ENCODE results near the gene SMYD2.

SMYD2 gene

DNA sequence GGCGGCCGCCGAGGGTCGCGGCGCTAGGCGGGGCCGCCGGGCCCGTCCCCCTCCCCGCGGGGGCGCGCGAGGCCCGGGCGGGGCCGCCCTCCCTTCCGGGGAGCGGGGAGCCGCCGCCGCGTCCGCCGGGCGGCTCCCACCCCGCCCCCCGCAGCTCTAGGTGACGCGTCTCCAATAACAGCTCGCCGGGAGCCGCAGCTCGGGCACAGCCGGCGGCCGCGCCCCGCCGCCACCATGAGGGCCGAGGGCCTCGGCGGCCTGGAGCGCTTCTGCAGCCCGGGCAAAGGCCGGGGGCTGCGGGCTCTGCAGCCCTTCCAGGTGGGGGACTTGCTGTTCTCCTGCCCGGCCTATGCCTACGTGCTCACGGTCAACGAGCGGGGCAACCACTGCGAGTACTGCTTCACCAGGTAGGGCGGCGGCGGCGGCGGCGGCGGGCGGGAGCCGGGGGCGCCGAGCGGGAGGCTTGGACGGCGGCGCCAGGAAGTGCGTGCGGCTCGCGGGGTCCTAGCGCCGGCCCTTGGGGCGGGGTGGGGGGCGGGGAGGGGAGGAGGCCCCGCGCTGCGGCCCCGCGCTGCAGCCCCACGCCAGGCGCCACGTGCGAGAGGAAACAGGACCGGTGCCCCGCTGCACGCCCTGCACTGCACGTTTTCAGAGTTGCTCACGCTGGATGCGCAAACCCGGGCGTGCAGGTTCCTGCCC lies at the start of gene SMYD2:
SMYD2 (plus strand) TSS at position 139 of the 699 bp plus-strand sequence; CDS start at position 235, 96 bp downstream.
- DNase-seq = peak; percentile 56 to 97 (median 94)

GRCh38 chr1:214233856-214234634 lies 46.9 kb upstream of the SMYD2 start:
- DNase-seq = peak in 2 of 3 experiments; percentile 71 to 74

DNA sequence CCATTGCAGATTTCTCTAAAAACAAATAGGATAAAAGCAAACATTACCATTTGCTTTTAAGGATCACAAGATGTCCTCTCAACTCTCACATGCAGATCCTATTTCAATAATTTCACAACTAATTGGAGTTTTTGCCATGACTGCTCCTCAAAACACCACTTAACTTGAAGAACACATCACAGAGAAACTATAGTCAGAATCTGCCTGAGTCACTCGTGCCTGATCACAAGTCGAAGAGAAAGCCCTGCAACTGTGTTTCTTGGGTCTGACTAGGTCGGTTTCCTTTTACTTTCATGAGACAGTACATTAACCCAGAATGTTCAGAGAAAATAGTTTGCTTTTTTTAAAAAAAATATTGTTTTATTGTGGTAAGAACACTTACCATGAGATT lies 46.3 kb upstream of the SMYD2 start:
- DNase-seq = peak; percentile 71 to 92 (median 84)

DNA sequence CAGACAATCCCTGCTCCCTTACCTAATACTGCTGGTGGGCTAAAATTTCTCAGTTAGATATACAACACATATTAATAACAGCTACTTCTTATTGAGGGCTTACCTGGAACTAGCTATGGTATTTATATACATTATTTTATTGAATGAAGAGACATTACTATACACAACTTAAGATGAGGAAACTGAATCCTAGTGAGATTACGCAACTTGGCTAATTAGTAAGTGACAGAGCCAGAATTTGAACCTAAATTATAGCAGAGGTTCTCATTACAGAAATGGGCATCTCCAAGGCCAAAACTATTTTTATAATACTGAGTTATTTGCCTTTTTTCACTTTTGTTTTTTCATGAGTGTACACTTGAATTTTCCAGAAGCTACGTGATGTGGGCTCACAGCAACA lies 44.5 kb upstream of the SMYD2 start:
- DNase-seq = no peak

GRCh38 chr1:214241060-214241459 lies 39.9 kb upstream of the SMYD2 start:
- no peak for DNase-seq

DNA sequence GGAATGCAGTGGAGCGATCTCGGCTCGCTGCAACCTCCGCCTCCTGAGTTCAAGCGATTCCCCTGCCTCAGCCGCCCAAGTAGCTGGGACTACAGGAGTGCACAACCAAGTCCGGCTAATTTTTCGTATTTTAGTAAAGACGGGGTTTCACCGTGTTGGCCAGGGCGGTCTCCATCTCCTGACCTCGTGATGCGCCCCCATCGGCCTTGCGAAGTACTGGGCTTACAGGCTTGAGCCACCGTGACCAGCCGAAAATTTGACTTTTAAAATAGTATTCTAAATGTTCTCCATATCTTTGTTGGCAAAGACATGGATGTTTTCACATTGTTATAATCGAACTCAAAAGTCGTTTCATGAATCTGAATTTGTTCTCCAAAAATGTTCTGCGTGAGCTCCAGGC lies 36.7 kb upstream of the SMYD2 start:
- DNase-seq = no peak

DNA sequence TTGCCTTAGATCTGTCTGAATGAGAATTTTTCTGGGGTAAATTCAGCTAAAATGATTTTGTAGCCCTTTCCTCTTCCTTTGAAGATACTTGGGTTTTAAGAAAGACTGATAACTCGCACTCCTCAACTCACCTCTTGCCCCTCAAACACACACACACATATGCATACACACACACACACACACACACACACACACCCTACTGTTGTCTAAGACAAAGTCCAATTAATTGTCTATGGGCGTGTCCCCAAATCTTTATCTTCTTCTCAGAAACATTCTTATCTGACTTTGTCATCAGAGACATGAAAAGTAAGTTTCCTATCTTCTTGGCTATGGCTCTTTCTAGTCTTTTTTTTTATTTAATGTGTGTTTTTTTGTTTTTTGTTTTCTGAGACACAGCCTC lies 36.1 kb upstream of the SMYD2 start:
- no peak for DNase-seq

- DNase-seq = no peak
Measured at GRCh38 chr1:214247501-214248041, 33.4 kb upstream of the SMYD2 start.

DNA sequence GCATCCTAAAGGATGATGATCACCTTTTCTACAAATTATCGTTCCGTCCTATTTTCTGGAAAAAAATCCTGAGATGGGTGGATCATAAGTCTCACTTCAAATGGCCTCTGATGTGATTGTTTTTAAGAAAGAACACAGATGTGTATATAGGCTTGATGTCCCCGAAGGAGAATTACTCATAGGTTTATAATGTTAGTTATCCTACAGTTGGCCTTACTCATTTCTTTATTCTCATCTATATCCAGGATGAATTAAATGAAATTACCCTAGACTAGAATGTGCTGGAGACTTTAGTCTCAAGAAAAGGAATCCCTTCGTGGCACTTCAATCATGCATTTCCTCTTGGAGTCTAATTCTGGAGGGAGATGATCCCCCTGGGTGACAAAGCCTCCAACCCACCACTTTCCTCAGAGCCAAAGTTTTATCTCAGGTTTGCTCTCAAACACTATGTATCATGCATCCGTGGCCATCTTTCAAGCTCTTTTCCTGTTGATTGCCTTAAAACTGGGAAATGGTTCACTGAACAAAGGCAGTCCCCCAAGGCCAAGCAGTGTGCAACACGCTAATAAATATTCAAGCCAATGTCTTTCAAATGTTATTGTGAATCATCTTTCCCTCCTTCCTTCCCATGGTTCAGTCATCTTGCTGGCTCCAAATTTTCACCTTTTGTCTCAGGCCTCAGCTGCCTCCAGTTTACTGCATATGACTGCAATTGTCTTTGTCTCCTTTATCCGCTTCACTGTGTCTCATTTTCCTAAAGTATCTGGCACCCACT lies 32.5 kb upstream of the SMYD2 start:
- DNase-seq = no peak

DNA sequence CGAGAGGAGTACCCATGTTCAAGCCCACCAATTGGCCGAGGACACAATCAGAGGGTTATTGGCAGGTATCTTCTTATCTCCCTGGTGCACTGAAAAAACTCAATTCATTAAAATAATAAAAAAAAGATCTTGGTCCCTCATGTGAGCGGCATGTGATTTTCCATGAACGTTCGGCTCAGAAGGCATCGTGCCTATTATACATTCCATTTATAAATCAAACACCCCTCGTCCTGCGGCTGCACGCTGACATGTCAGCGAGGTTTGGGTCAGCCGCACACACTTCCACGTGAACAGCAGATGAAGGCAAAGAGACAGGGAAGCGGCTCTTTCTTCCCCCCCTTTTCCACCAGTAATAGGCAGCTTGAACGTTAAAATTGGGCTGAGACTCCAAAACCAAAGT lies 31.3 kb upstream of the SMYD2 start:
- no peak for DNase-seq

DNA sequence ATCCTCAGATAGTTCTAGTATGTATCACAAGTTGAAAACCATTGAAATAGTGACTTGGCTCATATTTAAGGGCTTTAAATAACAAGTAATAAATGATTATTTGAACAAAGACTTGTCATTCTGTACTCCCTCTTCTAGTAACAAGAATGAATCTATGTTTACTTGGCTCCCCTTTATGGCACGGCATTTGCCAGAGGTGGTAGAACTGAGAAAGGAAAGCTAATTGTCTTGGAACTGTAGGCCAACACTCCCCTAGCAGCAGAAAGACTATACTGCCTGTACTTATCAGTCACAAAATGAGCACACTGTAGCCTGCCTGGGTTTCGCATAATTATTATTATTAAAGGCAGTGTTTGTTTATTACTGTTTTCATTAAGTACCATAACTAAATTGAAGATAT lies 29.6 kb upstream of the SMYD2 start:
- DNase-seq = no peak

- no peak for DNase-seq
Measured at GRCh38 chr1:214255509-214255908, 25.4 kb upstream of the SMYD2 start.

GRCh38 chr1:214259353-214259977 lies 21.5 kb upstream of the SMYD2 start:
- no peak for DNase-seq

GRCh38 chr1:214260561-214261205 lies 20.3 kb upstream of the SMYD2 start:
- DNase-seq = no peak

- DNase-seq = peak; percentile 65 to 88 (median 72)
Measured at GRCh38 chr1:214261206-214262123, 19.5 kb upstream of the SMYD2 start.

- DNase-seq = peak in 2 of 3 experiments; percentile 18 to 66
Measured at GRCh38 chr1:214264196-214264595, 16.8 kb upstream of the SMYD2 start.

- no peak for DNase-seq
Measured at GRCh38 chr1:214264976-214265375, 16.0 kb upstream of the SMYD2 start.

DNA sequence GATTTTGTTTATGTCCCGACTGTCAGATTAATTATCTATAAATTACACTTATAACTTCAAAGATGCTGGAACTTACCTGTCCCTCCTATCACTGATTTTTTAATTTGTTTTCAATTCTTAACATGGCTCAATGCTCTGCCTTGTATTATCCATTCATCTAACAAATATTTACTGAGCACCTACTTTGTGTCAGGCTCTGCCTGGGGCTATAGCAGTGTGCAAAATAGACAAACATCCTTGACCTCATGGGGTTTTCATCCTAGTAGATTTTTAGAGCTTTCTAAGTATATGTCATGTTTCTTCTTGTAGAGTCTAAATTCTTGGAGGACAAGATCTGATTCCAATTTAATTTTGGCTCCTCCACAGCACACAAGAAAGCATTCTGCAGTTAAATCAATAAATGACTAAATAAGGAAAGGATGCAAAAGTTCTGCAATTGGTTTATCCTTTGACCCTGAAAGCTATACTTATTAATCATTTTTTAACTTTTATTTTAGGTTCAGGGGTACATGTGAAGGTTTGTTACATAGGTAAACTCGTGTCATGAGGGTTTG lies 10.8 kb upstream of the SMYD2 start:
- DNase-seq = no peak

GRCh38 chr1:214271174-214271858 lies 9.6 kb upstream of the SMYD2 start:
- peak in 1 of 3 experiments; percentile 16 for DNase-seq

All from NCI-H1417 (cell line).